HG03108 (cell line): ENCODE results near the gene POP4.
"Not testable (repeated sequence)": the region's sequence is repeated elsewhere in the genome, so short reads cannot be mapped to it uniquely, and the experiment has no call there.

Experiments used
- ATAC-seq: cut with Tn5 transposase; IDR thresholded peaks from one replicate; pipeline ENCODE4 v1.9.1; 2021; ENCODE audit warnings: moderate library complexity; ENCODE audit not compliant: unreplicated experiment

Gene POP4

GRCh38 chr19:29610574-29611271 is 4.6 kb downstream of the POP4 start:
- ATAC-seq: peak; percentile 66

GRCh38 chr19:29612121-29612520 is 6.0 kb downstream of the POP4 start:
- no peak for ATAC-seq

GRCh38 chr19:29612801-29613595 is 6.9 kb downstream of the POP4 start:
- no peak for ATAC-seq

- ATAC-seq: no peak
These were observed 8.0 kb downstream of the POP4 start for GRCh38 chr19:29614046-29614445.

- ATAC-seq: no peak
These were observed 8.7 kb downstream of the POP4 start for GRCh38 chr19:29614780-29615179.

- no peak for ATAC-seq
These were observed 9.9 kb downstream of the POP4 start for GRCh38 chr19:29615891-29616425.

- no peak for ATAC-seq
These were observed 10.5 kb downstream of the POP4 start for GRCh38 chr19:29616541-29616940.

GRCh38 chr19:29617366-29618266 is 11.5 kb downstream of the POP4 start:
- ATAC-seq: no peak

- no peak for ATAC-seq
These were observed 12.4 kb downstream of the POP4 start for GRCh38 chr19:29618434-29618833.

- no peak for ATAC-seq
These were observed 12.8 kb downstream of the POP4 start for GRCh38 chr19:29618871-29619270.

- ATAC-seq: no peak
These were observed 14.9 kb downstream of the POP4 start for GRCh38 chr19:29620931-29621351.

- ATAC-seq: no peak
These were observed 16.3 kb downstream of the POP4 start for GRCh38 chr19:29622166-29623070.

- ATAC-seq: no peak
These were observed 17.8 kb downstream of the POP4 start for GRCh38 chr19:29623726-29624488.

- ATAC-seq: no peak
These were observed 18.6 kb downstream of the POP4 start for GRCh38 chr19:29624489-29625185.

GRCh38 chr19:29625186-29625651 is 19.1 kb downstream of the POP4 start:
- ATAC-seq: no peak

- no peak for ATAC-seq
These were observed 20.3 kb downstream of the POP4 start for GRCh38 chr19:29626386-29626785.

- ATAC-seq: not testable (repeated sequence)
These were observed 20.7 kb downstream of the POP4 start for GRCh38 chr19:29626832-29627231.

- ATAC-seq: no peak
These were observed 22.7 kb downstream of the POP4 start for GRCh38 chr19:29628661-29629385.
